GM23248 (cell line): ENCODE results near the gene PSME3IP1.

Source experiments
- EZH2 ChIP-seq: fragments of 200-600 bp; sonication (generic); IDR thresholded peaks from 2 replicates; pipeline ENCODE4 v1.6.1; 2018; ENCODE audit warnings: antibody characterized with exemption, mild to moderate bottlenecking; ENCODE audit not compliant: insufficient read depth, poor library complexity, severe bottlenecking
- EZH2phosphoT487 ChIP-seq: fragments of 200-600 bp; sonication (generic); IDR thresholded peaks from 2 replicates; pipeline ENCODE4 v1.6.1; 2018; ENCODE audit warnings: antibody characterized with exemption, moderate library complexity, mild to moderate bottlenecking, low read depth; ENCODE audit not compliant: insufficient read depth

DNA sequence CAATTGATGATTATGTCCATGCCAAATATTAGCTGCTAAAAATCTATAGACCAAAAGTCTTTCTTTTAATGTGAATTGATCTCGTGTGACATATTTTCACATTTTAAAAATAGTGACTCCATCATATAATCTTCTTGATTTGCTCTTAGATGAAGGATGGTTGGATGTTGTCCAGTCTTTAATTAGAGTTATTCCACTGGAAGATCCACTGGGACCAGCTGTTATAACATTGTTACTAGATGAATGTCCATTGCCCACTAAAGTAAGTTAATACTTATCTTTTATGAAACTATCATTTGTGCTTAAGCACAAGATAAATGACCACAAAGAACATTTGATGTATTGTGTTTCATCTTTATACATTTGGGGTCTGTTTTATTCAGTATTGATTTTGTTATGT lies 23.1 kb upstream of the PSME3IP1 start:
- TF ChIP-seq EZH2phosphoT487 (no peak), EZH2 (no peak)
